Panc1 (cell line): ENCODE results near the gene DNAI2. TPM values are rescaled to one million over a fixed set of nuclear protein-coding genes. Genes with fewer than 3 reads are reported as not detected.

Experiments used
- ATAC-seq: fragments of 200-7000 bp; cut with Tn5 transposase; 2 replicates; pipeline ENCODE4 v1.9.1; 2020; ENCODE audit warnings: mild to moderate bottlenecking, moderate library complexity
- BruUV-seq: library from RNA; stranded (reverse); fragments of 400-500 nt; replicated peaks from 2 replicates; lab custom pipeline; 2021; lab: Mats Ljungman, UMichigan
- CTCF ChIA-PET: fragments of 300-600 bp; sonication (Branson Sonifier 250); formaldehyde crosslinking; loops from one replicate; lab custom pipeline; 2022; ENCODE audit warnings: antibody characterized with exemption; lab: Charles Lee
- POLR2A ChIA-PET: fragments of 300-600 bp; sonication (Branson Sonifier 250); formaldehyde crosslinking; loops from one replicate; lab custom pipeline; 2022; ENCODE audit warnings: antibody characterized with exemption; lab: Charles Lee
- DNase-seq: peaks from one replicate; pipeline ENCODE4 v3.0.0-alpha.2; 2010; ENCODE audit warnings: low read depth, low spot score
- H3K27ac ChIP-seq: 2 replicates; pipeline ENCODE4 v1.5.1; 2011; ENCODE audit warnings: mild to moderate bottlenecking, low read length, inconsistent platforms
- H3K27me3 ChIP-seq: fragments of 200-500 bp; sonication (Bioruptor generic); 2 replicates; pipeline ENCODE4 v1.6.0; 2014; ENCODE audit warnings: low read length, inconsistent platforms; ENCODE audit not compliant: control insufficient read depth, insufficient read depth
- H3K36me3 ChIP-seq: fragments of 200-500 bp; sonication (Bioruptor generic); 2 replicates; pipeline ENCODE4 v1.5.1; 2014; ENCODE audit warnings: inconsistent platforms, mild to moderate bottlenecking, low read length, moderate library complexity; ENCODE audit not compliant: control insufficient read depth, insufficient read depth
- H3K4me1 ChIP-seq: 2 replicates; pipeline ENCODE4 v1.5.1; 2011; ENCODE audit warnings: inconsistent platforms, mild to moderate bottlenecking, low read length, moderate library complexity; ENCODE audit not compliant: control insufficient read depth, insufficient read depth
- H3K4me3 ChIP-seq, 2 experiments: 2 replicates each; pipeline ENCODE4 v1.5.1; 2011 to 2012; ENCODE audit warnings: low read depth in 2 of 2, low read length in 2 of 2, mild to moderate bottlenecking in 2 of 2, inconsistent platforms in 1 of 2, moderate library complexity in 1 of 2
- H3K9me3 ChIP-seq: fragments of 200-500 bp; sonication (Bioruptor generic); 2 replicates; pipeline ENCODE4 v1.5.1; 2014; ENCODE audit warnings: low read depth, mild to moderate bottlenecking, inconsistent platforms, low read length, moderate library complexity; ENCODE audit not compliant: control insufficient read depth, insufficient read depth
- POLR2AphosphoS5 ChIP-seq: IDR thresholded peaks from 2 replicates; pipeline ENCODE4 v1.6.1; 2012; ENCODE audit warnings: mild to moderate bottlenecking, low read depth, low read length, moderate library complexity
- SIN3A ChIP-seq: IDR thresholded peaks from 2 replicates; pipeline ENCODE4 v1.6.1; 2012; ENCODE audit warnings: low read depth, mild to moderate bottlenecking, low read length, moderate library complexity, borderline replicate concordance; ENCODE audit not compliant: insufficient read depth
- TCF7L2 ChIP-seq: IDR thresholded peaks from 2 replicates; pipeline ENCODE4 v1.6.1; 2011; ENCODE audit warnings: mild to moderate bottlenecking, low read depth, low read length, inconsistent platforms
- in situ Hi-C: cut with HindIII; loops from 2 replicates; pipeline ENCODE4 v1.10.0; 2016; ENCODE audit warnings: low sequenced_read_pairs, low pct_unique_long_range_greater_than_20kb
- intact Hi-C: fragments of 100-400 bp; cut with micrococcal nuclease; formaldehyde crosslinking; loops from one replicate; pipeline ENCODE4 v1.10.0; 2022; ENCODE audit not compliant: unreplicated experiment
- total RNA-seq: library from RNA; stranded (reverse); gene quantifications from one replicate; pipeline ENCODE4 v1.2.1, GENCODE V29; 2021; ENCODE audit not compliant: unreplicated experiment
- TF ChIP-seq, protein P1 (sequence below): fragments of 450-650 bp; IDR thresholded peaks from 2 replicates; pipeline ENCODE4 v1.5.1; 2017; ENCODE audit warnings: mild to moderate bottlenecking
- TF ChIP-seq, protein P2 (sequence below), 2 experiments: IDR thresholded peaks; 2 replicates each; pipeline ENCODE4 v1.6.1; 2011 to 2012; ENCODE audit warnings: low read depth in 2 of 2, control low read depth in 1 of 2, low read length in 1 of 2, mild to moderate bottlenecking in 1 of 2, moderate library complexity in 1 of 2; ENCODE audit not compliant: insufficient read depth in 1 of 2

Gene DNAI2
- total RNA-seq, 1 experiment from 2014 or later = not detected

DNA sequence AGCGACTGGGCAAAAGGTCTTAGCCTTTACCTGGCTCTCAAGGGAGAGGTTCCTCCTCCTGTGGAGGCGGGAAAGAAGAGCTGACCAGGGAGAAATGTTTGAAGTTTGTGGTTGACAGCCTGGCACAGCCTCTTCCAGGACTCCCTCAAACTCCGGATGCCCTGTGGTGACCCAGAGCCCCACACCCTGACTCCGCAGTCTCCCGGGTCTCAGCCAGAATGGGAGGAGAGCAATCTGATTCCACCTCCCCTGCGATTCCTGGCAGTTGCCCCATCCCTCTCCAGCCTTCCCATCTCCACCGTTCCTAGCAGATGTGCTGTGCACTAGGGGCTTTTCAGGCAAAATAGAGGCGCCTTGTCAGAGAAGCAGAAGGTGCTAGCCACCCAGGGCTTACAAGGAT, 5.5 kb upstream of the DNAI2 start:
- H3K27ac ChIP-seq = no peak overlapping the region
- ChIA-PET CTCF (no interaction called here), POLR2A (no interaction called here)
- H3K4me1 ChIP-seq = no peaks in the 10 kb centered on the region
- in situ Hi-C loops = no loop called here
- BruUV-seq = no TSS peak
- H3K4me3 ChIP-seq = no peak overlapping the region
- H3K27me3 ChIP-seq = no peaks in the 10 kb centered on the region
- H3K36me3 ChIP-seq = no peaks in the 10 kb centered on the region
- no peaks in the 10 kb centered on the region for H3K9me3 ChIP-seq
- ATAC-seq (no peak), DNase-seq (no peak)
- no peak for TF ChIP-seq SIN3A
- TF ChIP-seq TCF7L2 = no peak
- TF ChIP-seq, protein P1, sequence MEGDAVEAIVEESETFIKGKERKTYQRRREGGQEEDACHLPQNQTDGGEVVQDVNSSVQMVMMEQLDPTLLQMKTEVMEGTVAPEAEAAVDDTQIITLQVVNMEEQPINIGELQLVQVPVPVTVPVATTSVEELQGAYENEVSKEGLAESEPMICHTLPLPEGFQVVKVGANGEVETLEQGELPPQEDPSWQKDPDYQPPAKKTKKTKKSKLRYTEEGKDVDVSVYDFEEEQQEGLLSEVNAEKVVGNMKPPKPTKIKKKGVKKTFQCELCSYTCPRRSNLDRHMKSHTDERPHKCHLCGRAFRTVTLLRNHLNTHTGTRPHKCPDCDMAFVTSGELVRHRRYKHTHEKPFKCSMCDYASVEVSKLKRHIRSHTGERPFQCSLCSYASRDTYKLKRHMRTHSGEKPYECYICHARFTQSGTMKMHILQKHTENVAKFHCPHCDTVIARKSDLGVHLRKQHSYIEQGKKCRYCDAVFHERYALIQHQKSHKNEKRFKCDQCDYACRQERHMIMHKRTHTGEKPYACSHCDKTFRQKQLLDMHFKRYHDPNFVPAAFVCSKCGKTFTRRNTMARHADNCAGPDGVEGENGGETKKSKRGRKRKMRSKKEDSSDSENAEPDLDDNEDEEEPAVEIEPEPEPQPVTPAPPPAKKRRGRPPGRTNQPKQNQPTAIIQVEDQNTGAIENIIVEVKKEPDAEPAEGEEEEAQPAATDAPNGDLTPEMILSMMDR = no peak
- intact Hi-C loops = no loop called here

DNA sequence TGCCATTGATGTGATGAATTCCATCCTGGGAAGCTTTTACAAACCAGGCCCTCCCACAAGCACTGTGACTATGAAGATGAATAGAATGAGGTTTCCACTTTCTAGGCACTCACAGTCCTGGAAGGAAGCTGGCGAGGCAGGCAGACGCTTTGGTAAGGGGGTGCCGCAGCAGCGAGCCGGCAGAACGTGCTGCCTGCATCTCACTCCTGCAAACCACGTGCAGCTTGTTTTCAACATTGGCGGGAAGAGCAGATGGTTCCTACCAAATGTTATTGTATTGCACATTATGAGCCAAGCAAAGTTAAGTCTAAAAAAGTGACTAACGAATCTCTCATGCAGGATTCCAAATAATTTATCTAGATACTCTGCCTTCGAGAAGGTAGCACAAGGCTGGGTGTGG, 3.7 kb upstream of the DNAI2 start:
- peaks cover 2% of the 10 kb centered on the region; the same call in 1 of the 2 replicates for H3K27me3 ChIP-seq
- H3K4me3 ChIP-seq = no peak overlapping the region
- no peaks in the 10 kb centered on the region for H3K9me3 ChIP-seq
- BruUV-seq = no TSS peak
- in situ Hi-C loops = no loop called here
- ChIA-PET CTCF (no interaction called here), POLR2A (no interaction called here)
- no peaks in the 10 kb centered on the region for H3K4me1 ChIP-seq
- intact Hi-C loops = no loop called here
- H3K27ac ChIP-seq = no peak overlapping the region
- ATAC-seq = no peak
- H3K36me3 ChIP-seq = no peaks in the 10 kb centered on the region
- DNase-seq = no peak
- TF ChIP-seq, protein P2, sequence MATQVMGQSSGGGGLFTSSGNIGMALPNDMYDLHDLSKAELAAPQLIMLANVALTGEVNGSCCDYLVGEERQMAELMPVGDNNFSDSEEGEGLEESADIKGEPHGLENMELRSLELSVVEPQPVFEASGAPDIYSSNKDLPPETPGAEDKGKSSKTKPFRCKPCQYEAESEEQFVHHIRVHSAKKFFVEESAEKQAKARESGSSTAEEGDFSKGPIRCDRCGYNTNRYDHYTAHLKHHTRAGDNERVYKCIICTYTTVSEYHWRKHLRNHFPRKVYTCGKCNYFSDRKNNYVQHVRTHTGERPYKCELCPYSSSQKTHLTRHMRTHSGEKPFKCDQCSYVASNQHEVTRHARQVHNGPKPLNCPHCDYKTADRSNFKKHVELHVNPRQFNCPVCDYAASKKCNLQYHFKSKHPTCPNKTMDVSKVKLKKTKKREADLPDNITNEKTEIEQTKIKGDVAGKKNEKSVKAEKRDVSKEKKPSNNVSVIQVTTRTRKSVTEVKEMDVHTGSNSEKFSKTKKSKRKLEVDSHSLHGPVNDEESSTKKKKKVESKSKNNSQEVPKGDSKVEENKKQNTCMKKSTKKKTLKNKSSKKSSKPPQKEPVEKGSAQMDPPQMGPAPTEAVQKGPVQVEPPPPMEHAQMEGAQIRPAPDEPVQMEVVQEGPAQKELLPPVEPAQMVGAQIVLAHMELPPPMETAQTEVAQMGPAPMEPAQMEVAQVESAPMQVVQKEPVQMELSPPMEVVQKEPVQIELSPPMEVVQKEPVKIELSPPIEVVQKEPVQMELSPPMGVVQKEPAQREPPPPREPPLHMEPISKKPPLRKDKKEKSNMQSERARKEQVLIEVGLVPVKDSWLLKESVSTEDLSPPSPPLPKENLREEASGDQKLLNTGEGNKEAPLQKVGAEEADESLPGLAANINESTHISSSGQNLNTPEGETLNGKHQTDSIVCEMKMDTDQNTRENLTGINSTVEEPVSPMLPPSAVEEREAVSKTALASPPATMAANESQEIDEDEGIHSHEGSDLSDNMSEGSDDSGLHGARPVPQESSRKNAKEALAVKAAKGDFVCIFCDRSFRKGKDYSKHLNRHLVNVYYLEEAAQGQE (IDR thresholded peaks at IDR 0.05; ENCODE audit: insufficient read depth in 1 of 2, low read depth in 2 of 2, low read length in 1 of 2) = no peak
- TF ChIP-seq, protein P1 = no peak
- TF ChIP-seq POLR2AphosphoS5 (no peak), SIN3A (no peak), TCF7L2 (no peak)
